HCT116 (cell line): ENCODE measurements around the gene TMEM62. TPM values are rescaled to one million over a fixed set of nuclear protein-coding genes. Genes with fewer than 3 reads are reported as not detected.

ENCODE experiments used
- ATAC-seq: fragments of 200-7000 bp; cut with Tn5 transposase; 2 replicates; pipeline ENCODE4 v1.9.1; 2020; ENCODE audit warnings: mild to moderate bottlenecking, moderate library complexity
- BruUV-seq: library from RNA; stranded (reverse); fragments of 400-500 nt; replicated peaks from 2 replicates; lab custom pipeline; 2021; lab: Mats Ljungman, UMichigan
- CTCF ChIA-PET: fragments of 300-600 bp; sonication (Branson Sonifier 250); formaldehyde crosslinking; loops from one replicate; lab custom pipeline; 2021; ENCODE audit warnings: antibody characterized with exemption; lab: Charles Lee
- POLR2A ChIA-PET: fragments of 300-600, 350-600 bp; sonication (Branson Sonifier 250); formaldehyde crosslinking; loops from one replicate; lab custom pipeline; 2021; ENCODE audit warnings: antibody characterized with exemption; lab: Charles Lee
- RAD21 ChIA-PET, 2 experiments: fragments of 300-600 bp; sonication (Branson Sonifier 250); formaldehyde crosslinking; loops; one replicate each; lab custom pipeline; 2023; ENCODE audit warnings: low total read pairs in 2 of 2; ENCODE audit not compliant: uncharacterized antibody in 2 of 2, unreplicated experiment in 2 of 2, low non-redundant PET in 1 of 2; lab: Charles Lee
- DNase-seq: peaks from one replicate; pipeline ENCODE4 v3.0.0-alpha.2; 2010; ENCODE audit warnings: low read depth, low spot score
- H2AFZ ChIP-seq: fragments of 200-600 bp; shearing (Covaris generic), sonication (generic); 2 replicates; pipeline ENCODE4 v1.6.1; 2017; ENCODE audit warnings: low read depth, mixed run types, mixed read lengths, antibody characterized with exemption, low read length; ENCODE audit not compliant: poor library complexity, severe bottlenecking
- H3K27ac ChIP-seq: 2 replicates; pipeline ENCODE4 v1.5.1; 2012; ENCODE audit warnings: low read depth, low read length
- H3K27me3 ChIP-seq: fragments of 200-600 bp; sonication (generic); 2 replicates; pipeline ENCODE4 v1.6.1; 2016; ENCODE audit warnings: mixed run types, low read length, mixed read lengths; ENCODE audit not compliant: insufficient read depth
- H3K36me3 ChIP-seq, 2 experiments: fragments of 200-500 bp in 1 of 2; fragments of 200-600 bp in 1 of 2; sonication (Bioruptor generic) in 1 of 2; sonication (generic) in 1 of 2; 2 replicates each; pipeline versions ENCODE4 v1.5.1 to v1.6.1; 2014 to 2016; ENCODE audit warnings: low read length in 2 of 2, inconsistent platforms in 1 of 2, mixed read lengths in 1 of 2, mixed run types in 1 of 2; ENCODE audit not compliant: insufficient read depth in 2 of 2, control insufficient read depth in 1 of 2
- H3K4me1 ChIP-seq, 2 experiments: fragments of 200-600 bp in 1 of 2; sonication (generic) in 1 of 2; 2 replicates each; pipeline versions ENCODE4 v1.5.1 to v1.6.1; 2012 to 2017; ENCODE audit warnings: low read length in 2 of 2, inconsistent platforms in 1 of 2, mild to moderate bottlenecking in 1 of 2, mixed read lengths in 1 of 2, mixed run types in 1 of 2, moderate library complexity in 1 of 2; ENCODE audit not compliant: insufficient read depth in 2 of 2, control insufficient read depth in 1 of 2
- H3K4me2 ChIP-seq: fragments of 200-600 bp; sonication (generic); 2 replicates; pipeline ENCODE4 v1.6.1; 2017; ENCODE audit warnings: mixed run types, low read length, mixed read lengths
- H3K4me3 ChIP-seq, 2 experiments: fragments of 200-600 bp in 1 of 2; sonication (generic) in 1 of 2; replicated peaks in 1 of 2; 2 replicates each; pipeline ENCODE4 v1.5.1; 2011 to 2016; ENCODE audit warnings: low read length in 2 of 2, control low read depth in 1 of 2, low read depth in 1 of 2, mild to moderate bottlenecking in 1 of 2, mixed read lengths in 1 of 2, mixed run types in 1 of 2
- H3K79me2 ChIP-seq: fragments of 200-600 bp; sonication (generic); 2 replicates; pipeline ENCODE4 v1.6.1; 2017; ENCODE audit warnings: mild to moderate bottlenecking, mixed run types, low read length, moderate library complexity, mixed read lengths; ENCODE audit not compliant: insufficient read depth
- H3K9ac ChIP-seq: fragments of 200-600 bp; sonication (generic); 2 replicates; pipeline ENCODE4 v1.6.1; 2016; ENCODE audit warnings: low read length, mixed read lengths
- H3K9me2 ChIP-seq: fragments of 200-600 bp; sonication (generic), shearing (Covaris generic); 2 replicates; pipeline ENCODE4 v1.6.1; 2017; ENCODE audit warnings: mixed run types, mild to moderate bottlenecking, moderate library complexity; ENCODE audit not compliant: insufficient read depth
- H3K9me3 ChIP-seq, 2 experiments: fragments of 200-500 bp in 1 of 2; fragments of 200-600 bp in 1 of 2; sonication (Bioruptor generic) in 1 of 2; sonication (generic) in 1 of 2; 2 replicates each; pipeline ENCODE4 v1.6.1; 2014 to 2017; ENCODE audit warnings: low read length in 2 of 2, mixed read lengths in 2 of 2, inconsistent platforms in 1 of 2, low read depth in 1 of 2, mild to moderate bottlenecking in 1 of 2, mixed run types in 1 of 2, moderate library complexity in 1 of 2; ENCODE audit not compliant: control insufficient read depth in 1 of 2, insufficient read depth in 1 of 2
- H4K20me1 ChIP-seq: fragments of 200-600 bp; sonication (generic), shearing (Covaris generic); 2 replicates; pipeline ENCODE4 v1.6.1; 2017; ENCODE audit warnings: mixed run types, mild to moderate bottlenecking, moderate library complexity; ENCODE audit not compliant: insufficient read depth
- CEBPB ChIP-seq: IDR thresholded peaks from 2 replicates; pipeline ENCODE4 v1.6.1; 2012; ENCODE audit warnings: low read depth
- ELF1 ChIP-seq: IDR thresholded peaks from 2 replicates; pipeline ENCODE4 v1.6.1; 2012; ENCODE audit warnings: low read depth, borderline replicate concordance
- EZH2 ChIP-seq: fragments of 200-600 bp; sonication (generic); IDR thresholded peaks from 2 replicates; pipeline ENCODE4 v1.6.1; 2017; ENCODE audit warnings: antibody characterized with exemption, mixed run types
- EZH2phosphoT487 ChIP-seq: fragments of 200-600 bp; IDR thresholded peaks from 2 replicates; pipeline ENCODE4 v1.6.1; 2018; ENCODE audit warnings: antibody characterized with exemption, borderline replicate concordance
- POLR2AphosphoS5 ChIP-seq: IDR thresholded peaks from 2 replicates; pipeline ENCODE4 v1.6.1; 2011; ENCODE audit warnings: mild to moderate bottlenecking, low read depth, low read length, moderate library complexity
- SIN3A ChIP-seq: IDR thresholded peaks from 2 replicates; pipeline ENCODE4 v1.6.1; 2012; ENCODE audit warnings: low read depth
- SRF ChIP-seq: IDR thresholded peaks from 2 replicates; pipeline ENCODE4 v1.6.1; 2012; ENCODE audit warnings: low read depth
- intact Hi-C: fragments of 100-400 bp; cut with micrococcal nuclease; formaldehyde crosslinking; loops from 2 replicates; pipeline ENCODE4 v1.10.0; 2022
- total RNA-seq: library from RNA; stranded (reverse); gene quantifications from one replicate; pipeline ENCODE4 v1.2.1, GENCODE V29; 2021; ENCODE audit not compliant: unreplicated experiment
- TF ChIP-seq, protein P1 (sequence below), 3 experiments: fragments of 200-600 bp in 1 of 3; sonication (generic) in 1 of 3; IDR thresholded peaks in 2 of 3; conservative IDR thresholded peaks in 1 of 3; 2 replicates each; pipeline ENCODE4 v1.5.1; 2012 to 2017; ENCODE audit warnings: low read depth in 2 of 3, low read length in 2 of 3, antibody characterized with exemption in 1 of 3, borderline replicate concordance in 1 of 3, control low read depth in 1 of 3, mild to moderate bottlenecking in 1 of 3, mixed read lengths in 1 of 3, mixed run types in 1 of 3, moderate library complexity in 1 of 3; ENCODE audit not compliant: insufficient read depth in 1 of 3
- TF ChIP-seq, protein P2 (sequence below): IDR thresholded peaks from 2 replicates; pipeline ENCODE4 v1.6.1; 2012
- TF ChIP-seq, protein P3 (sequence below): IDR thresholded peaks from 2 replicates; pipeline ENCODE4 v1.6.1; 2011; ENCODE audit warnings: mild to moderate bottlenecking, low read length, moderate library complexity; ENCODE audit not compliant: insufficient replicate concordance; ENCODE audit errors: extremely low read depth

TMEM62 gene
- total RNA-seq, 1 experiment from 2014 or later = 8.8 TPM

DNA sequence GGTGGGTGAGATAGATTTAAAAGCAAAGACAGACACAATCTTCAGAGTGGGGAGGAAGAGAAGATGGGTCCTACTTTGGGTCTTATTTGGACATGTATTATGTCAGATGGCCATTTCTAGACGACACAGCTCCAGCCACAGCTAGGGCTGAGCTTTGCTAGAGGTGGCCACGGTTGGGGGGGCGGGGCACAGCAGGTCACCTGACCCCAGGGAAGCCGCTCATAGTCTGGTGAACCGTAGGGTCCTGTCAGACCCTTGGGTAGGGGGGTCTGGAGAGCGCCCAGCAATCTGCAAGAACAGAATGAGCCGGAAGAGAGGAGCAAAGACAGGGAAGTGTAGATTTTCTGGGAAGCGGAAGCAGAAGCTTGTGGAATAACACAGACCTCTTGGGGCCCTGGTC is 80.8 kb downstream of the TMEM62 start:
- Histone ChIP-seq H3K9me3 (no peaks in the 10 kb centered on the region), H3K27ac (no peak overlapping the region), H4K20me1 (no peaks in the 10 kb centered on the region), H3K4me3 (no peak overlapping the region), H3K9me2 (no peaks in the 10 kb centered on the region), H2AFZ (no peak overlapping the region), H3K4me2 (no peak overlapping the region), H3K4me1 (peaks cover 0 to 3% of the 10 kb centered on the region in 2 experiments; a peak in 1 of 4 replicates), H3K9ac (no peak overlapping the region), H3K79me2 (no peaks in the 10 kb centered on the region), H3K27me3 (no peaks in the 10 kb centered on the region), H3K36me3 (no peaks in the 10 kb centered on the region)
- no peak for ATAC-seq
- RAD21 ChIA-PET = no interaction called here
- no peak for TF ChIP-seq ELF1
- TF ChIP-seq, protein P1, sequence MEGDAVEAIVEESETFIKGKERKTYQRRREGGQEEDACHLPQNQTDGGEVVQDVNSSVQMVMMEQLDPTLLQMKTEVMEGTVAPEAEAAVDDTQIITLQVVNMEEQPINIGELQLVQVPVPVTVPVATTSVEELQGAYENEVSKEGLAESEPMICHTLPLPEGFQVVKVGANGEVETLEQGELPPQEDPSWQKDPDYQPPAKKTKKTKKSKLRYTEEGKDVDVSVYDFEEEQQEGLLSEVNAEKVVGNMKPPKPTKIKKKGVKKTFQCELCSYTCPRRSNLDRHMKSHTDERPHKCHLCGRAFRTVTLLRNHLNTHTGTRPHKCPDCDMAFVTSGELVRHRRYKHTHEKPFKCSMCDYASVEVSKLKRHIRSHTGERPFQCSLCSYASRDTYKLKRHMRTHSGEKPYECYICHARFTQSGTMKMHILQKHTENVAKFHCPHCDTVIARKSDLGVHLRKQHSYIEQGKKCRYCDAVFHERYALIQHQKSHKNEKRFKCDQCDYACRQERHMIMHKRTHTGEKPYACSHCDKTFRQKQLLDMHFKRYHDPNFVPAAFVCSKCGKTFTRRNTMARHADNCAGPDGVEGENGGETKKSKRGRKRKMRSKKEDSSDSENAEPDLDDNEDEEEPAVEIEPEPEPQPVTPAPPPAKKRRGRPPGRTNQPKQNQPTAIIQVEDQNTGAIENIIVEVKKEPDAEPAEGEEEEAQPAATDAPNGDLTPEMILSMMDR (IDR thresholded peaks at IDR 0.05 in 2 of 3, conservative IDR thresholded peaks at IDR 0.05 in 1 of 3; ENCODE audit: borderline replicate concordance in 1 of 3, insufficient read depth in 1 of 3, low read depth in 2 of 3, low read length in 2 of 3) = no peak
- TF ChIP-seq SRF = no peak
- TF ChIP-seq, protein P2, sequence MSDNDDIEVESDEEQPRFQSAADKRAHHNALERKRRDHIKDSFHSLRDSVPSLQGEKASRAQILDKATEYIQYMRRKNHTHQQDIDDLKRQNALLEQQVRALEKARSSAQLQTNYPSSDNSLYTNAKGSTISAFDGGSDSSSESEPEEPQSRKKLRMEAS = no peak
- no peak for TF ChIP-seq EZH2phosphoT487
- TF ChIP-seq, protein P3, sequence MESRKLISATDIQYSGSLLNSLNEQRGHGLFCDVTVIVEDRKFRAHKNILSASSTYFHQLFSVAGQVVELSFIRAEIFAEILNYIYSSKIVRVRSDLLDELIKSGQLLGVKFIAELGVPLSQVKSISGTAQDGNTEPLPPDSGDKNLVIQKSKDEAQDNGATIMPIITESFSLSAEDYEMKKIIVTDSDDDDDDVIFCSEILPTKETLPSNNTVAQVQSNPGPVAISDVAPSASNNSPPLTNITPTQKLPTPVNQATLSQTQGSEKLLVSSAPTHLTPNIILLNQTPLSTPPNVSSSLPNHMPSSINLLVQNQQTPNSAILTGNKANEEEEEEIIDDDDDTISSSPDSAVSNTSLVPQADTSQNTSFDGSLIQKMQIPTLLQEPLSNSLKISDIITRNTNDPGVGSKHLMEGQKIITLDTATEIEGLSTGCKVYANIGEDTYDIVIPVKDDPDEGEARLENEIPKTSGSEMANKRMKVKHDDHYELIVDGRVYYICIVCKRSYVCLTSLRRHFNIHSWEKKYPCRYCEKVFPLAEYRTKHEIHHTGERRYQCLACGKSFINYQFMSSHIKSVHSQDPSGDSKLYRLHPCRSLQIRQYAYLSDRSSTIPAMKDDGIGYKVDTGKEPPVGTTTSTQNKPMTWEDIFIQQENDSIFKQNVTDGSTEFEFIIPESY = no peak
- TF ChIP-seq POLR2AphosphoS5 = no peak
- no peak for TF ChIP-seq SIN3A
- TF ChIP-seq CEBPB = no peak
- TF ChIP-seq EZH2 = no peak
- intact Hi-C loops = no loop called here
- no TSS peak for BruUV-seq
- DNase-seq = no peak
- CTCF ChIA-PET = interaction anchor here (1.1 to 5.0 kb wide), 3 partner anchors 10 to 72 kb away, joined by 5 to 21 read pairs (median 16); no protein-coding TSS in a partner anchor
- POLR2A ChIA-PET = no interaction called here
